ENCODE data around the gene CCL22.

CCL22 gene

DNA sequence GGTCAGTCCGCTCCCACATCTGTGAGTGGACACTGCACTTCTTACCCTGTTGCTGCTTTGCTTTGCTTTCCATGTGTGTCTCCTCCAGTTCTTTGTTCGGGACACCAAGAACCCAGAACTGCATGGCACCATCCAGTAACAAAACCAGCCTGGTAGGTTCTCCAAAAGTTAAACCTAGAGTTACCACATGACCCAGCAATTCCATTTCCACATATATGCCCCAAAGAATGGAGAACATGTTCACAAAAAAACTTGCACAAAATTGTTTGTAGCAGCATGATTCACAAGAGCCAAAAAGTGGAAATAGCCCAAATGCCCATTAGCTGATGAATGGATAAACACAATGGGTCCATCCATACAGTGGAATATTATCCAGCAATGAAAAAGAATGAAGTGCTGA lies 10.3 kb upstream of the CCL22 start (continued):
- TF ChIP-seq SCRT2 (tag by site-specific recombination; IDR thresholded peaks at IDR 0.05) (no peak), YY2 (tag by site-specific recombination; IDR thresholded peaks at IDR 0.05) (no peak), ZNF473 (tag by site-specific recombination; IDR thresholded peaks at IDR 0.05) (no peak), KLF9 (tag by site-specific recombination; IDR thresholded peaks at IDR 0.05; ENCODE audit: low read depth) (no peak), ZNF146 (tag by site-specific recombination; IDR thresholded peaks at IDR 0.05) (no peak), ZNF148 (tag by site-specific recombination; IDR thresholded peaks at IDR 0.05; ENCODE audit: borderline replicate concordance) (no peak), IKZF3 (tag by site-specific recombination; IDR thresholded peaks at IDR 0.05) (no peak), ZNF510 (tag by site-specific recombination; IDR thresholded peaks at IDR 0.05; ENCODE audit: insufficient replicate concordance) (no peak), ZNF664 (tag by site-specific recombination; IDR thresholded peaks at IDR 0.05) (no peak)
- TF ChIP-seq, protein P1, sequence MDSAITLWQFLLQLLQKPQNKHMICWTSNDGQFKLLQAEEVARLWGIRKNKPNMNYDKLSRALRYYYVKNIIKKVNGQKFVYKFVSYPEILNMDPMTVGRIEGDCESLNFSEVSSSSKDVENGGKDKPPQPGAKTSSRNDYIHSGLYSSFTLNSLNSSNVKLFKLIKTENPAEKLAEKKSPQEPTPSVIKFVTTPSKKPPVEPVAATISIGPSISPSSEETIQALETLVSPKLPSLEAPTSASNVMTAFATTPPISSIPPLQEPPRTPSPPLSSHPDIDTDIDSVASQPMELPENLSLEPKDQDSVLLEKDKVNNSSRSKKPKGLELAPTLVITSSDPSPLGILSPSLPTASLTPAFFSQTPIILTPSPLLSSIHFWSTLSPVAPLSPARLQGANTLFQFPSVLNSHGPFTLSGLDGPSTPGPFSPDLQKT (IDR thresholded peaks at IDR 0.05; ENCODE audit: borderline replicate concordance, low read depth, low read length), result no peak
- TF ChIP-seq, protein P2, sequence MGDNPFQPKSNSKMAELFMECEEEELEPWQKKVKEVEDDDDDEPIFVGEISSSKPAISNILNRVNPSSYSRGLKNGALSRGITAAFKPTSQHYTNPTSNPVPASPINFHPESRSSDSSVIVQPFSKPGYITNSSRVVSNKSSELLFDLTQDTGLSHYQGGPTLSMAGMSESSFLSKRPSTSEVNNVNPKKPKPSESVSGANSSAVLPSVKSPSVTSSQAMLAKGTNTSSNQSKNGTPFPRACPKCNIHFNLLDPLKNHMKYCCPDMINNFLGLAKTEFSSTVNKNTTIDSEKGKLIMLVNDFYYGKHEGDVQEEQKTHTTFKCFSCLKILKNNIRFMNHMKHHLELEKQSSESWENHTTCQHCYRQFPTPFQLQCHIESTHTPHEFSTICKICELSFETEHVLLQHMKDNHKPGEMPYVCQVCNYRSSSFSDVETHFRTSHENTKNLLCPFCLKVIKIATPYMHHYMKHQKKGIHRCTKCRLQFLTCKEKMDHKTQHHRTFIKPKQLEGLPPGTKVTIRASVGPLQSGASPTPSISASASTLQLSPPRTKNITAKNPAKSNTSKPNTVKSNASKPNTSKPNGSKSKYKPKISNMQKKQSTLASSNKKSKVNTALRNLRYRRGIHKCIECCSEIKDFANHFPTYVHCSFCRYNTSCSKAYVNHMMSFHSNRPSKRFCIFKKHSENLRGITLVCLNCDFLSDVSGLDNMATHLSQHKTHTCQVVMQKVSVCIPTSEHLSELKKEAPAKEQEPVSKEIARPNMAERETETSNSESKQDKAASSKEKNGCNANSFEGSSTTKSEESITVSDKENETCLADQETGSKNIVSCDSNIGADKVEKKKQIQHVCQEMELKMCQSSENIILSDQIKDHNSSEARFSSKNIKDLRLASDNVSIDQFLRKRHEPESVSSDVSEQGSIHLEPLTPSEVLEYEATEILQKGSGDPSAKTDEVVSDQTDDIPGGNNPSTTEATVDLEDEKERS (tag by site-specific recombination; IDR thresholded peaks at IDR 0.05), result no peak

- H3K4me3 ChIP-seq (ENCODE audit: low read depth, low read length), result no peak overlapping the region
- H3K9me3 ChIP-seq (ENCODE audit: control insufficient read depth, insufficient read depth, low read depth, low read length), result no peaks in the 10 kb centered on the region
- H3K36me3 ChIP-seq (ENCODE audit: control insufficient read depth in 2 of 2, insufficient read depth in 1 of 2, low read length in 2 of 2), result no peaks in the 10 kb centered on the region
- H3K27ac ChIP-seq (ENCODE audit: extremely low read depth, low read depth, low read length), result no peak overlapping the region
- ChIA-PET POLR2A (no interaction called here), CTCF (interaction anchor here (0.5 kb wide), 1 partner anchor 772 kb away, joined by 4 read pairs; no protein-coding TSS in a partner anchor)
- no peaks in the 10 kb centered on the region for H3K4me1 ChIP-seq (ENCODE audit: control insufficient read depth, insufficient read depth, low read length)
- peak; percentile 93; the same call in 1 of the 2 replicates for TF ChIP-seq MZF1 (tag by site-specific recombination; IDR thresholded peaks at IDR 0.05; ENCODE audit: borderline replicate concordance)
- TF ChIP-seq ZNF654 (tag by site-specific recombination; IDR thresholded peaks at IDR 0.05; ENCODE audit: low read depth), result no peak
- peak; percentile 94 for TF ChIP-seq ZNF366 (tag by site-specific recombination; conservative IDR thresholded peaks at IDR 0.05)
- TF ChIP-seq ZNF335 (tag by site-specific recombination; conservative IDR thresholded peaks at IDR 0.05), result no peak
- TF ChIP-seq, protein P1 (IDR thresholded peaks at IDR 0.05; ENCODE audit: borderline replicate concordance, low read depth, low read length), result no peak
- TF ChIP-seq ZNF423 (tag by site-specific recombination; IDR thresholded peaks at IDR 0.05), result no peak
- TF ChIP-seq ZNF792 (tag by site-specific recombination; IDR thresholded peaks at IDR 0.05), result no peak
- no peak for TF ChIP-seq ZXDB (tag by site-specific recombination; IDR thresholded peaks at IDR 0.05)
- TF ChIP-seq GLIS2 (tag by site-specific recombination; IDR thresholded peaks at IDR 0.05), result no peak
- no peak for TF ChIP-seq ZNF837 (tag by site-specific recombination; IDR thresholded peaks at IDR 0.05)
- TF ChIP-seq ZNF521 (tag by site-specific recombination; IDR thresholded peaks at IDR 0.05), result 0 out of 2 replicates have a peak, but pooled peaks have one; percentile 15
- no peak for TF ChIP-seq ZNF37A (tag by site-specific recombination; IDR thresholded peaks at IDR 0.05)
- TF ChIP-seq ZNF341 (tag by site-specific recombination; IDR thresholded peaks at IDR 0.05; ENCODE audit: low read depth), result peak; percentile 87
- no peak for TF ChIP-seq ZSCAN5A (tag by site-specific recombination; IDR thresholded peaks at IDR 0.05)
- no peak for TF ChIP-seq ZNF202 (tag by site-specific recombination; IDR thresholded peaks at IDR 0.05; ENCODE audit: borderline replicate concordance)
- TF ChIP-seq KLF1 (tag by site-specific recombination; IDR thresholded peaks at IDR 0.05), result no peak
- TF ChIP-seq ZNF114 (tag by site-specific recombination; IDR thresholded peaks at IDR 0.05), result no peak
- TF ChIP-seq ZNF394 (tag by site-specific recombination; IDR thresholded peaks at IDR 0.05; ENCODE audit: borderline replicate concordance), result no peak
These were observed 9.2 kb upstream of the CCL22 start for GRCh38 chr16:57349212-57350031.

All from HEK293 (cell line).